ENCODE measurements around the gene UPK3A.

The UPK3A gene

GRCh38 chr22:45246060-45246985 is 38.4 kb upstream of the UPK3A start:
- Histone ChIP-seq H3K27ac (replicated peaks) (no peak overlapping the region; the same call in 1 of the 2 replicates), H3K4me3 (replicated peaks; ENCODE audit: insufficient read depth, low read length) (no peak overlapping the region), H3K27me3 (ENCODE audit: insufficient read depth, poor library complexity, severe bottlenecking) (no peaks in the 10 kb centered on the region)
- no peak for DNase-seq (ENCODE audit: low read depth in 1 of 2, low spot score in 1 of 2)
- TF ChIP-seq SPI1 (IDR thresholded peaks at IDR 0.05; ENCODE audit: borderline replicate concordance, low read depth) = no peak

GRCh38 chr22:45248832-45249561 is 35.8 kb upstream of the UPK3A start:
- DNase-seq (ENCODE audit: low read depth in 1 of 2, low spot score in 1 of 2) = no peak
- no peak overlapping the region for H3K4me3 ChIP-seq (replicated peaks; ENCODE audit: insufficient read depth, low read length)
- no peak overlapping the region; the same call in 1 of the 2 replicates for H3K27ac ChIP-seq (replicated peaks)

GRCh38 chr22:45251825-45252224 is 32.9 kb upstream of the UPK3A start:
- no peak for TF ChIP-seq REST (IDR thresholded peaks at IDR 0.05; ENCODE audit: insufficient replicate concordance, low read depth)
- no peak for TF ChIP-seq GABPA (IDR thresholded peaks at IDR 0.05; ENCODE audit: low read depth)
- no peak for DNase-seq (ENCODE audit: low read depth in 1 of 2, low spot score in 1 of 2)
- H3K27ac ChIP-seq (replicated peaks) = no peak overlapping the region

More at GRCh38 chr22:45248832-45249561, 35.8 kb upstream of the UPK3A start:
- TF ChIP-seq REST (IDR thresholded peaks at IDR 0.05; ENCODE audit: insufficient replicate concordance, low read depth) (no peak), GABPA (IDR thresholded peaks at IDR 0.05; ENCODE audit: low read depth) (no peak)
- no peaks in the 10 kb centered on the region for H3K27me3 ChIP-seq (ENCODE audit: insufficient read depth, poor library complexity, severe bottlenecking)

GRCh38 chr22:45253039-45253641 is 31.6 kb upstream of the UPK3A start:
- H3K27ac ChIP-seq (replicated peaks) = no peak overlapping the region
- no peaks in the 10 kb centered on the region for H3K27me3 ChIP-seq (ENCODE audit: insufficient read depth, poor library complexity, severe bottlenecking)
- no peak for DNase-seq (ENCODE audit: low read depth in 1 of 2, low spot score in 1 of 2)
- H3K4me3 ChIP-seq (replicated peaks; ENCODE audit: insufficient read depth, low read length) = no peak overlapping the region
- TF ChIP-seq SPI1 (IDR thresholded peaks at IDR 0.05; ENCODE audit: borderline replicate concordance, low read depth) = no peak
- no peak for TF ChIP-seq POLR2AphosphoS5 (IDR thresholded peaks at IDR 0.05; ENCODE audit: low read depth)
- TF ChIP-seq CTCF (IDR thresholded peaks at IDR 0.05; ENCODE audit: insufficient read depth, low read length) = no peak
- no peak for TF ChIP-seq GABPA (IDR thresholded peaks at IDR 0.05; ENCODE audit: low read depth)
- TF ChIP-seq REST (IDR thresholded peaks at IDR 0.05; ENCODE audit: insufficient replicate concordance, low read depth) = no peak

More at GRCh38 chr22:45251825-45252224, 32.9 kb upstream of the UPK3A start:
- H3K4me3 ChIP-seq (replicated peaks; ENCODE audit: insufficient read depth, low read length) = no peak overlapping the region
- H3K27me3 ChIP-seq (ENCODE audit: insufficient read depth, poor library complexity, severe bottlenecking) = no peaks in the 10 kb centered on the region
